CD14-positive monocyte (primary cell): Measurements from ENCODE around the gene GINS2. TPM values are rescaled to one million over a fixed set of nuclear protein-coding genes. Genes with fewer than 3 reads are reported as not detected.

Source experiments
- DNase-seq, 3 donors: peaks; one replicate each; pipeline ENCODE4 v3.0.0-alpha.2; 2011 to 2022
- H2AFZ ChIP-seq: 2 replicates; pipeline ENCODE4 v1.6.0; 2012; ENCODE audit warnings: mild to moderate bottlenecking, low read depth, low read length, inconsistent platforms; ENCODE audit not compliant: insufficient read depth, poor library complexity, severe bottlenecking
- H3K27ac ChIP-seq, 2 donors: 1 replicate in 1 of 2; 2 replicates in 1 of 2; pipeline ENCODE4 v1.5.1; 2012 to 2013; ENCODE audit warnings: low read length in 2 of 2, control low read depth in 1 of 2, inconsistent platforms in 1 of 2, low read depth in 1 of 2, mild to moderate bottlenecking in 1 of 2
- H3K27me3 ChIP-seq, 2 donors: one replicate each; pipeline versions ENCODE4 v1.6.0 to v1.6.1; 2011 to 2013; ENCODE audit warnings: low read length in 2 of 2; ENCODE audit not compliant: control insufficient read depth in 2 of 2, insufficient read depth in 2 of 2
- H3K36me3 ChIP-seq, 2 donors: replicated peaks in 1 of 2; 1 replicate in 1 of 2; 2 replicates in 1 of 2; pipeline versions ENCODE4 v1.5.1 to v1.6.1; 2012 to 2013; ENCODE audit warnings: low read length in 2 of 2, control low read depth in 1 of 2, inconsistent platforms in 1 of 2, mild to moderate bottlenecking in 1 of 2; ENCODE audit not compliant: insufficient read depth in 2 of 2, control insufficient read depth in 1 of 2
- H3K4me1 ChIP-seq, 2 donors: 1 replicate in 1 of 2; 2 replicates in 1 of 2; pipeline versions ENCODE4 v1.5.1 to v1.6.1; 2012 to 2013; ENCODE audit warnings: low read length in 2 of 2, control low read depth in 1 of 2, inconsistent platforms in 1 of 2, mild to moderate bottlenecking in 1 of 2, moderate library complexity in 1 of 2; ENCODE audit not compliant: insufficient read depth in 2 of 2, control insufficient read depth in 1 of 2
- H3K4me2 ChIP-seq: replicated peaks from 2 replicates; pipeline ENCODE3; 2012; ENCODE audit warnings: low read length, moderate library complexity, mild to moderate bottlenecking; ENCODE audit not compliant: poor library complexity, severe bottlenecking; ENCODE audit errors: extremely low read depth
- H3K4me3 ChIP-seq, 3 experiments: fragments of 200-600 bp in 1 of 3; sonication (generic) in 1 of 3; replicated peaks in 1 of 3; 1 replicate in 2 of 3; 2 replicates in 1 of 3; pipeline ENCODE4 v1.5.1; 2011 to 2013; ENCODE audit warnings: low read length in 3 of 3, mild to moderate bottlenecking in 3 of 3, control low read depth in 2 of 3, low read depth in 2 of 3, inconsistent platforms in 1 of 3, moderate library complexity in 1 of 3
- H3K79me2 ChIP-seq: 2 replicates; pipeline ENCODE4 v1.6.0; 2012; ENCODE audit warnings: mild to moderate bottlenecking, control low read depth, inconsistent platforms, low read length, moderate library complexity; ENCODE audit not compliant: insufficient read depth
- H3K9ac ChIP-seq: 2 replicates; pipeline ENCODE4 v1.6.0; 2017; ENCODE audit warnings: low read length, mild to moderate bottlenecking; ENCODE audit not compliant: insufficient read depth, poor library complexity, severe bottlenecking
- H3K9me3 ChIP-seq, 2 donors: replicated peaks in 1 of 2; 1 replicate in 1 of 2; 2 replicates in 1 of 2; pipeline versions ENCODE4 v1.5.1 to v1.6.1; 2012 to 2013; ENCODE audit warnings: low read length in 2 of 2, control low read depth in 1 of 2; ENCODE audit not compliant: control insufficient read depth in 1 of 2, insufficient read depth in 1 of 2
- H4K20me1 ChIP-seq: 2 replicates; pipeline ENCODE4 v1.6.0; 2012; ENCODE audit warnings: mild to moderate bottlenecking, low read length, control low read depth, moderate library complexity; ENCODE audit not compliant: insufficient read depth
- H3K27ac Mint-ChIP-seq, 7 donors: one replicate each; pipeline ENCODE4 v1.8.0; 2020; ENCODE audit warnings: mild to moderate bottlenecking in 7 of 7, mixed read lengths in 7 of 7, moderate library complexity in 6 of 7, inconsistent platforms in 2 of 7
- H3K27me3 Mint-ChIP-seq, 3 donors: one replicate each; pipeline ENCODE4 v1.8.0; 2021 to 2022; ENCODE audit warnings: low read depth in 3 of 3, mild to moderate bottlenecking in 3 of 3, mixed read lengths in 3 of 3, moderate library complexity in 3 of 3, inconsistent platforms in 1 of 3
- H3K36me3 Mint-ChIP-seq, 2 donors: one replicate each; pipeline ENCODE4 v1.8.0; 2020; ENCODE audit warnings: mixed read lengths in 2 of 2, inconsistent platforms in 1 of 2, mild to moderate bottlenecking in 1 of 2
- H3K4me1 Mint-ChIP-seq: one replicate; pipeline ENCODE4 v1.8.0; 2020; ENCODE audit warnings: mild to moderate bottlenecking, mixed read lengths
- H3K4me3 Mint-ChIP-seq, 2 donors: one replicate each; pipeline ENCODE4 v1.8.0; 2020; ENCODE audit warnings: mild to moderate bottlenecking in 2 of 2, mixed read lengths in 2 of 2, moderate library complexity in 1 of 2
- H3K9me3 Mint-ChIP-seq, 7 donors: one replicate each; pipeline ENCODE4 v1.8.0; 2020 to 2022; ENCODE audit warnings: mixed read lengths in 7 of 7, mild to moderate bottlenecking in 6 of 7, moderate library complexity in 6 of 7, inconsistent platforms in 2 of 7
- WGBS: methylation state at CpG from one replicate; pipeline ENCODE4 v1.1.5; 2013; ENCODE audit warnings: missing lambda C conversion rate; ENCODE audit not compliant: insufficient coverage; 5-methylcytosine and 5-hydroxymethylcytosine counted together
- intact Hi-C, 2 donors: fragments of 100-400 bp; cut with micrococcal nuclease; formaldehyde crosslinking; loops; one replicate each; pipeline versions ENCODE4 v1.15.0 to v1.15.1; 2023
- polyA plus RNA-seq, 3 donors: library from polyadenylated mRNA; depleted of rRNA in 1 of 3; unstranded in 2 of 3; stranded (reverse) in 1 of 3; fragments of 300-500 nt in 2 of 3; fragments of >200 nt in 1 of 3; fragmentation: Illumina TruSeq in 2 of 3; gene quantifications; 1 replicate in 2 of 3; 2 replicates in 1 of 3; pipeline ENCODE4 v1.2.3, GENCODE V29; 2012 to 2021
- TF ChIP-seq, protein P1 (sequence below): fragments of 200-600 bp; IDR thresholded peaks from one replicate; pipeline ENCODE4 v1.8.0; 2022; ENCODE audit warnings: antibody characterized with exemption, mild to moderate bottlenecking

The GINS2 gene
- polyA plus RNA-seq, 3 donors = 0.13 to 0.28 TPM; not detected in 1

DNA sequence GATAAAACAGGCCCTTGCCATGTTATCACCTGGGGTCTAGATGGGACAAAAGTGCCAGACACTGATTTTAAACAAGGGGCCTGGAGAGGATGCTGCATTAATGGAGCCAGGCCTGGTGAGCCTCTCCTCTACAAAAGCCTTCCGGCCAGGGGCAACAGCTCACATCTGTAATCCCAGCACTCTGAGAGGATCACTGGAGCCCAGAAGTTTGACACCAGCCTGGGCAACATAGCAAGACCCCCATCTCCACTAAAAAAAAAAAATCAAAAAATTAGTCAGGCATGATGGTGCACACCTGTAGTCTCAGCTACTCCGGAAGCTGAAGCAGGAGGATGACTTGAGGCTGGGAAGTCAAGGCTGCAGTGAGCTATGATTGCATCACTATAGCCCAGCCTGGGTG lies 3.5 kb downstream of the GINS2 start:
- H3K9ac ChIP-seq = no peak overlapping the region
- H3K4me2 ChIP-seq = no peak overlapping the region
- no peak overlapping the region for H3K27ac ChIP-seq
- H3K4me1 ChIP-seq = peaks cover 16 to 22% of the 10 kb centered on the region in 2 donors
- H3K4me3 ChIP-seq = no peak overlapping the region
- no peak overlapping the region for H2AFZ ChIP-seq
- H3K27ac Mint-ChIP-seq = no peak overlapping the region
- peaks cover 28% of the 10 kb centered on the region for H3K79me2 ChIP-seq
- no peaks in the 10 kb centered on the region for H3K9me3 Mint-ChIP-seq
- H3K36me3 Mint-ChIP-seq = peaks cover 5 to 33% of the 10 kb centered on the region in 2 donors
- 100% methylated on average over 1 of the region's 2 CpGs for WGBS
- H3K27me3 ChIP-seq = no peaks in the 10 kb centered on the region
- H3K9me3 ChIP-seq = no peaks in the 10 kb centered on the region
- no peaks in the 10 kb centered on the region for H4K20me1 ChIP-seq
- no peak for DNase-seq
- H3K36me3 ChIP-seq = peaks cover 0 to 11% of the 10 kb centered on the region in 2 donors
- H3K27me3 Mint-ChIP-seq = peaks cover 0 to 6% (median 5%) of the 10 kb centered on the region in 3 donors
- H3K4me3 Mint-ChIP-seq = no peak overlapping the region
- TF ChIP-seq, protein P1, sequence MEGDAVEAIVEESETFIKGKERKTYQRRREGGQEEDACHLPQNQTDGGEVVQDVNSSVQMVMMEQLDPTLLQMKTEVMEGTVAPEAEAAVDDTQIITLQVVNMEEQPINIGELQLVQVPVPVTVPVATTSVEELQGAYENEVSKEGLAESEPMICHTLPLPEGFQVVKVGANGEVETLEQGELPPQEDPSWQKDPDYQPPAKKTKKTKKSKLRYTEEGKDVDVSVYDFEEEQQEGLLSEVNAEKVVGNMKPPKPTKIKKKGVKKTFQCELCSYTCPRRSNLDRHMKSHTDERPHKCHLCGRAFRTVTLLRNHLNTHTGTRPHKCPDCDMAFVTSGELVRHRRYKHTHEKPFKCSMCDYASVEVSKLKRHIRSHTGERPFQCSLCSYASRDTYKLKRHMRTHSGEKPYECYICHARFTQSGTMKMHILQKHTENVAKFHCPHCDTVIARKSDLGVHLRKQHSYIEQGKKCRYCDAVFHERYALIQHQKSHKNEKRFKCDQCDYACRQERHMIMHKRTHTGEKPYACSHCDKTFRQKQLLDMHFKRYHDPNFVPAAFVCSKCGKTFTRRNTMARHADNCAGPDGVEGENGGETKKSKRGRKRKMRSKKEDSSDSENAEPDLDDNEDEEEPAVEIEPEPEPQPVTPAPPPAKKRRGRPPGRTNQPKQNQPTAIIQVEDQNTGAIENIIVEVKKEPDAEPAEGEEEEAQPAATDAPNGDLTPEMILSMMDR = no peak
- intact Hi-C loops = loop anchor here in 1 of 2 donors (5.0 kb wide), 1 partner anchor 68 kb away; no protein-coding TSS in a partner anchor
- H3K4me1 Mint-ChIP-seq = peaks cover 23% of the 10 kb centered on the region

DNA sequence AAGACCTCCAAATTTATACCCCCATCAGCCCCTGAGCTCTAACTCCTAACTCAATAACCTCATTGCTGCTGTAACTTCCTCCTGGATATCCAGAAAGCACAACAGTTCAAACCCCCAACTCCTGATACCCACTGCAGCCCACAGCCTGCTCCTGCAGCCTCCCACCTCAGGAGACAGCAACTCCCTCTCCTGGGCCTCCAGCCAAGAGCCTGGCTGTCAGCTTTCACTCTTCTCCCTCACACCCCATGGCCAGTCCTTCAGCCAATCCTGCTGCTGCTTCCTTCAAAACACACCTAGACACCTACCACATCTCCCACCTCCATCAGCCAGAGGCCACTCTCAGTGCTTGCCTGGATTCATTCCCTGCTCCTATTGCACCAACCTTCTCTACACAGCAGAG lies 5.4 kb downstream of the GINS2 start:
- Mint-ChIP-seq H3K36me3 (peaks cover 12 to 46% of the 10 kb centered on the region in 2 donors), H3K27ac (no peak overlapping the region), H3K9me3 (no peaks in the 10 kb centered on the region), H3K27me3 (peaks cover 0 to 3% (median 0%) of the 10 kb centered on the region in 3 donors), H3K4me1 (peaks cover 18% of the 10 kb centered on the region), H3K4me3 (no peak overlapping the region)
- H3K9me3 ChIP-seq = no peaks in the 10 kb centered on the region
- peaks cover 3 to 22% of the 10 kb centered on the region in 2 donors for H3K36me3 ChIP-seq
- no peaks in the 10 kb centered on the region for H4K20me1 ChIP-seq
- H3K4me2 ChIP-seq = no peak overlapping the region
- DNase-seq = no peak
- intact Hi-C loops = no loop called here
- no peak overlapping the region for H3K27ac ChIP-seq
- H3K4me1 ChIP-seq = peaks cover 8 to 13% of the 10 kb centered on the region in 2 donors
- no peaks in the 10 kb centered on the region for H3K27me3 ChIP-seq
- H3K4me3 ChIP-seq = no peak overlapping the region
- TF ChIP-seq, protein P1 = no peak
- peaks cover 26% of the 10 kb centered on the region for H3K79me2 ChIP-seq
- H3K9ac ChIP-seq = no peak overlapping the region
- no peak overlapping the region for H2AFZ ChIP-seq
